ENCODE measurements around the gene DLG2.

DLG2 gene

GRCh38 chr11:83726316-83726715 is 1900.8 kb downstream of the DLG2 start:
- Mint-ChIP-seq H3K27ac (no peak overlapping the region), H3K36me3 (no peaks in the 10 kb centered on the region), H3K9me3 (no peaks in the 10 kb centered on the region), H3K27me3 (peaks cover 5% of the 10 kb centered on the region), H3K4me3 (no peak overlapping the region), H3K4me1 (peaks cover 20% of the 10 kb centered on the region)
- ATAC-seq (ENCODE audit: low read depth), result no peak
- DNase-seq (ENCODE audit: low spot score in 2 of 2), result no peak

- peaks cover 20% of the 10 kb centered on the region for H3K4me1 Mint-ChIP-seq
- H3K27me3 Mint-ChIP-seq, result peaks cover 3% of the 10 kb centered on the region
- no peaks in the 10 kb centered on the region for H3K9me3 Mint-ChIP-seq
- H3K4me3 Mint-ChIP-seq, result peak overlapping the region; percentile 55
- ATAC-seq (ENCODE audit: low read depth), result peak; percentile 61
- no peak overlapping the region for H3K27ac Mint-ChIP-seq
- no peak for DNase-seq (ENCODE audit: low spot score in 2 of 2)
- no peaks in the 10 kb centered on the region for H3K36me3 Mint-ChIP-seq
These were observed 1901.4 kb downstream of the DLG2 start for GRCh38 chr11:83725728-83726127.

DNA sequence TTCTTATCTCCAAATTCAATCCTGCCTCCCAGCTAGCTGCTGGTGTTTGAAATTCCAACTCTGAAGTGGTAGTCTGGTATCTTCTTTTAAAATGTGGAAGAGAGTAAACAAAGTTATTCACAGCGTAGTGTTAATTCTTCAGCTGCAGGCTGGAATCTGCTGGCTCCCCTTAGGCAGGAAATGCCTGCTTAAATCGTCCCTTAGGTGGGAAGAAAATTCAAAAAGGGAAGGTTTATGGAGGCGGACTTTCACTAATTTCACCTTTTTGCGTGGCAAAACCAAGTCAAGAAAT is 1901.9 kb downstream of the DLG2 start:
- H3K4me1 Mint-ChIP-seq, result peaks cover 20% of the 10 kb centered on the region
- H3K27me3 Mint-ChIP-seq, result peaks cover 3% of the 10 kb centered on the region
- ATAC-seq (ENCODE audit: low read depth) (no peak), DNase-seq (ENCODE audit: low spot score in 2 of 2) (no peak)
- no peaks in the 10 kb centered on the region for H3K9me3 Mint-ChIP-seq
- H3K36me3 Mint-ChIP-seq, result no peaks in the 10 kb centered on the region
- H3K4me3 Mint-ChIP-seq, result peak overlapping the region; percentile 39
- no peak overlapping the region for H3K27ac Mint-ChIP-seq

- H3K36me3 Mint-ChIP-seq, result no peaks in the 10 kb centered on the region
- H3K4me1 Mint-ChIP-seq, result peaks cover 20% of the 10 kb centered on the region
- H3K9me3 Mint-ChIP-seq, result no peaks in the 10 kb centered on the region
- peak overlapping the region; percentile 75 for H3K4me3 Mint-ChIP-seq
- peaks cover 3% of the 10 kb centered on the region for H3K27me3 Mint-ChIP-seq
- peak; percentile 68 for ATAC-seq (ENCODE audit: low read depth)
- peak overlapping the region; percentile 25 for H3K27ac Mint-ChIP-seq
- DNase-seq (ENCODE audit: low spot score in 2 of 2), result peak in 1 of 2 donors; percentile 14
These were observed 1903.1 kb downstream of the DLG2 start for GRCh38 chr11:83723999-83724398.

DNA sequence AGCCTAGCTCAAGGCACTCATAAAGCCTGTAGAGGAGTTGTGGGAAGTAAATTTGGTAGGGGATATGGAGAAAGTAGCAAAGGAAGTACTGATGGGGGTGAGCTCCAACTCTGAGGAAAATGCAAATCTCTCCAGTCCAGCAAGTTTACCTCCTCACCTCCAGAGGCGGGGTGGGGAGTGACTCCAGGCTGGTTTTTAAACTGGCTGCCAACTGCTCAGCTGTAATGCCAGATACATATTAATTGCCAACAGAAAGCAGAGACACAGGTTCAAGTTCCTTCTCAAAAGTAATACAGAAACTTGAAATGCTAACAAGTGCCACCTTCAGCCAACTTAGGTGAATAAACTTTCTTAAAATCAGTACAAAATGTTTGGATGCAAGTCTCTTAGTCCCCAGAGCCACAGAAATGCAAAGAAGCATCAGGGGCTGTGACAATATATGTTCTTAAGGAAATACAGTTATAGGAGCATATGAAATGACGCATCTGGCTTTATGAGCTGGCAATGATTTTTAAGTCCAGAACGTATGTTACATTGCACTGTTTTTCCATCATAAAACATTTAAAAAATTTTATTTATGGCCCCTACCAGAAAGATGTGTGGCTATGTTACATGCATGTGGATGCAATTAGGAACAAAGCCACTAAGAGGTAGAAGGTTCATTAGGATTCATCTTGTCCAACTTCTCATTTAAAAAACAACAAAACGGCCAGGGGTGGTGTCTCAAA is 1904.6 kb downstream of the DLG2 start:
- Mint-ChIP-seq H3K36me3 (no peaks in the 10 kb centered on the region), H3K4me3 (no peak overlapping the region), H3K27ac (no peak overlapping the region), H3K4me1 (peaks cover 20% of the 10 kb centered on the region), H3K27me3 (peaks cover 3% of the 10 kb centered on the region), H3K9me3 (no peaks in the 10 kb centered on the region)
- no peak for DNase-seq (ENCODE audit: low spot score in 2 of 2)
- ATAC-seq (ENCODE audit: low read depth), result no peak

DNA sequence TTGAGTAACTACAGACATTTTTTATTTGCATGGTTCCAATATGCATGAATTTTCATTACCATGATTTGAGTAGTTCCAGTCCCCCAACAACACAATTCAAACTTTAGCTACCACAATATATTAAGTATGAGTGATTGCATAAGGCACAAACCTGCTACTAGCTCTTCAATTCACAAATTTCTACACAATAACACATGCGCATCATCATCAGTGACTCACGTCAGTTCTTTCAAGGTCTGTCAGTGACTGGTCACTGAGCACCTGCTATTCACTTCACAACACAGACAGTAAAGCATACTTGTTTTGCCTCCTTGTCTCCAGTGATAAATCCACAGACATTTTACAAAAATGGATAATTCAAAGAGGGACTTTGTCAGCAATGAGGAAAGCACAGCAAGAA is 1905.9 kb downstream of the DLG2 start:
- no peak overlapping the region for H3K4me3 Mint-ChIP-seq
- no peaks in the 10 kb centered on the region for H3K36me3 Mint-ChIP-seq
- H3K9me3 Mint-ChIP-seq, result no peaks in the 10 kb centered on the region
- H3K27me3 Mint-ChIP-seq, result peaks cover 3% of the 10 kb centered on the region
- peaks cover 15% of the 10 kb centered on the region for H3K4me1 Mint-ChIP-seq
- DNase-seq (ENCODE audit: low spot score in 2 of 2), result no peak
- no peak for ATAC-seq (ENCODE audit: low read depth)
- H3K27ac Mint-ChIP-seq, result no peak overlapping the region

GRCh38 chr11:83720675-83721074 is 1906.5 kb downstream of the DLG2 start:
- H3K27ac Mint-ChIP-seq, result no peak overlapping the region
- peaks cover 3% of the 10 kb centered on the region for H3K27me3 Mint-ChIP-seq
- H3K4me3 Mint-ChIP-seq, result no peak overlapping the region
- DNase-seq (ENCODE audit: low spot score in 2 of 2), result no peak
- ATAC-seq (ENCODE audit: low read depth), result no peak
- no peaks in the 10 kb centered on the region for H3K36me3 Mint-ChIP-seq
- no peaks in the 10 kb centered on the region for H3K9me3 Mint-ChIP-seq
- peaks cover 14% of the 10 kb centered on the region for H3K4me1 Mint-ChIP-seq

DNA sequence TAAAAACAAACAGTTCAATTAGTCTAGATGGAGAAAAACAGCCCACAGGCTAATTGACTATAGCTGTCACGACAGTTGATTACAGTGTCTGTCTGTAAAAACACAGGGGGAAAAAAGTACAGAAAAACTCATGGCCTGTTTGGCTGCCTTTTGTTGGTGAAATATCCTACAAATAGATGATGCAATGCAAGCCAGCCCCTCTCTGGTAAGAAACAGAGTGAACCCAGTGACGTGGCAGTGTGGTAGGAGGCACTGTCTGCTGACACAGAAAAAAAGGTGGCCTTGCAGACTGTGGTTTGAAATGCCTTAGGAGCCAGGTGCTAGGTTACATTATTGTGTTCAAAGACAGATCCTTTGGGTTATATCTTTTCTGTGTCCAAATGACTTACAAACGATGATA is 1909.6 kb downstream of the DLG2 start:
- H3K27me3 Mint-ChIP-seq, result peaks cover 3% of the 10 kb centered on the region
- H3K27ac Mint-ChIP-seq, result no peak overlapping the region
- H3K36me3 Mint-ChIP-seq, result no peaks in the 10 kb centered on the region
- DNase-seq (ENCODE audit: low spot score in 2 of 2) (no peak), ATAC-seq (ENCODE audit: low read depth) (no peak)
- no peak overlapping the region for H3K4me3 Mint-ChIP-seq
- H3K9me3 Mint-ChIP-seq, result no peaks in the 10 kb centered on the region
- H3K4me1 Mint-ChIP-seq, result no peaks in the 10 kb centered on the region

DNA sequence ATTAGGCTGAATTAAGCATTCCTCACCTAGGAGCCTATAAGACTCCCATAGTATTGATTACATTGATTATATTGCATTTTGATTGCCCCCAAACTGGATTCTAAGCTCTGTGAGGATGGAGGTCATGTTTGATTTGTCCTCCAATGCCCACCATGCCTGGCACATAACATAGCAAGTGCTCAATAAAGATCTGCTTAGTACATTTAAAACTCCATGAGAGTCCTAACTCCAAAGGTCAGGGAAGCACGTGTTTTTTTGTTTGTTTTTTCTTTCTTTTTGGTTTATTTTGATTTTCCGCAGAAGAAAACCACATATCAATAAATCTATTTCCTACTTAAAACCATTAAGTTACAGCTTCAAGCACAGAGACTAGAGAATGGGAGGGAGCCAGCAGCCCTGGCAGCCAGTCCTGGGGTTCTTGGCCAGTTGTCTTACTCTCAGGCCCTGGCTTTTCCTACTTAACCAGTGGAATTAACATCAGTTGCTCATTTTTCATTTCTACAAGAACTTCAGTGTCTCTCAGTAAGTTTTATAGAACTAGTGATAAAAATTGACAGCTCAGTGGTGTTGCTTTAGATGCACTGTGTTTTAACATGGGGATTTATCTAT is 1911.1 kb downstream of the DLG2 start:
- no peak for ATAC-seq (ENCODE audit: low read depth)
- Mint-ChIP-seq H3K9me3 (no peaks in the 10 kb centered on the region), H3K4me1 (no peaks in the 10 kb centered on the region), H3K27ac (no peak overlapping the region), H3K36me3 (no peaks in the 10 kb centered on the region), H3K4me3 (no peak overlapping the region), H3K27me3 (peaks cover 8% of the 10 kb centered on the region)
- no peak for DNase-seq (ENCODE audit: low spot score in 2 of 2)

DNA sequence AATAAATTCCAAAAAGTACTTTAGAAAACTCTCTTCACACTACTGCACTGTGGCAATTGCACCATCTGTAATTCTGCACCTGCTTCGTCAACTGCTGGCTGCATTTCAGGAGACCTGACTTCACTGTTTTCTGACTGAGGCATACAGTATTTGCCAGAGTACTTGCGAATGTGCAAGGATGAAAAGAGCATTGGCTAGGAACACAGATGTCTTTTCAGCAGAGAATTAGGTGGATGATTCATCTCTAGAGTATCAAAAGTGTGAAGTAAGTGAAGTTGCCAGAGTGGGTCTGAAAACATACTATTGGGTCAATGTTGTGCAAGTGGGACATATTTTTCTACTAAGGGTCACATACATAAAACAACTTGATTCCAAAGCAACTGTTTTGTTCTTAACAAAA is 1913.4 kb downstream of the DLG2 start:
- ATAC-seq (ENCODE audit: low read depth) (no peak), DNase-seq (ENCODE audit: low spot score in 2 of 2) (no peak)
- Mint-ChIP-seq H3K4me1 (no peaks in the 10 kb centered on the region), H3K27me3 (peaks cover 10% of the 10 kb centered on the region), H3K4me3 (no peak overlapping the region), H3K36me3 (no peaks in the 10 kb centered on the region), H3K27ac (no peak overlapping the region), H3K9me3 (no peaks in the 10 kb centered on the region)

DNA sequence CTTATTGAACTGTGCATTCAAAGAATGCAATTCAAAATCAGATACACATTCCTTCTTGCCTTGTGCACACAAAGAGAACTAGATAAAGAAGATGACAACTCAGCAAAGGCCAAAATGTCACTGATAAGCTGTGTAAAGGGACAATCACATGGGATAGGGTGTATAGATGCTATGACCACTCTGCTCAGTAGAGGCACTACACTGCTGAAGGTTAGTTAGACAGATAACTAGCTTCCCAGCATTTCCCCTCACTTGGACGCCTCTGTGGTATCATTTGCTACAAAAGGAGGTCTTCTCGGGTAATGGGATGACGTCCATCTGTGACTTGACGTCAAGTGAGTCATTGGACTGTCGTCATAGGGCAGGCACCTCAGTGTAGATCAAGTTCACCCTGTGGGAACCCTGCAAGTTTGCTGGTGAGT is 1916.0 kb downstream of the DLG2 start:
- Mint-ChIP-seq H3K27ac (no peak overlapping the region), H3K27me3 (peaks cover 10% of the 10 kb centered on the region), H3K9me3 (no peaks in the 10 kb centered on the region), H3K36me3 (no peaks in the 10 kb centered on the region), H3K4me3 (no peak overlapping the region), H3K4me1 (no peaks in the 10 kb centered on the region)
- no peak for ATAC-seq (ENCODE audit: low read depth)
- DNase-seq (ENCODE audit: low spot score in 2 of 2), result no peak

DNA sequence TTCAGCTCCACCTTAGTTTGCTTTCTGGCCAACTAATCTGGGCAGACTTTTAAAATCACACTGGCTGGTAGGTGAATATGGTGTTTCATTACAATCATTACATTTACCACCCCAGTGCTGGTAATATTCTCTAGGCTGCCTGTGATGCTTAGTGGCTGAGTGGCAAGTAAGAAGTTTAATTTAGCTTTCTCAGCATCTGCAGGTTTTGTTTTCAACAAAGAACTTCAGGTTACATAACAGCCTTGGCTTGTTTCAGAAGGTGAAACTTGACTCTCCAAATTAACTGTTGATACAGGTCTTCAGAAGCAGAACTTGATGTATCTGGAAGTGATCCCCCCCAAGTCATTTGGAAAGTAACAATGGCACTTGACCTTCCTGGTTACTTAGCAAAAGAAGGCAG is 1917.7 kb downstream of the DLG2 start:
- Mint-ChIP-seq H3K27ac (no peak overlapping the region), H3K36me3 (no peaks in the 10 kb centered on the region)

DNA sequence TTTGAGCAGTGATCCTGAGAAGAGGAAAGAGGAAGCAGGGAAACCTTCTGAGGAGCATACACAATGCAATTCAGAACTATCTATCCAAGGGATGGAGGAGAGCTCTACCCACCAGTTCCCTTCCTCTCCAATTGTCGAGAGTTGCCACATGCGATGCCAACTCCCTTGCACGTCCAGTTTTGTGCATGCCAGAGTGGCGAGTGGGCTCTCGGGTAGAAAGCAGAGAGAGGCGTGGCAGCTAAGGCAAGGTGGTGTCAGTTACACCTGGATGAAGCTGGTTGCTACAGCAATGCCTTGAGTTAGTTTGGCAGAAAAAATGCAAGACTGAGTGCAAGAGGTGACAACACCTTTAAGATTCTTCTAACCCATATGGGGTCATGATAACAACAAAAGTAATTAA is 1920.6 kb downstream of the DLG2 start:
- H3K27ac Mint-ChIP-seq, result no peak overlapping the region
- H3K4me3 Mint-ChIP-seq, result no peak overlapping the region
- peaks cover 3% of the 10 kb centered on the region for H3K27me3 Mint-ChIP-seq
- no peaks in the 10 kb centered on the region for H3K4me1 Mint-ChIP-seq
- H3K36me3 Mint-ChIP-seq, result no peaks in the 10 kb centered on the region
- ATAC-seq (ENCODE audit: low read depth), result no peak
- no peaks in the 10 kb centered on the region for H3K9me3 Mint-ChIP-seq
- DNase-seq (ENCODE audit: low spot score in 2 of 2), result no peak

More for the DNA sequence above, 1917.7 kb downstream of the DLG2 start:
- DNase-seq (ENCODE audit: low spot score in 2 of 2) (no peak), ATAC-seq (ENCODE audit: low read depth) (no peak)
- Mint-ChIP-seq H3K9me3 (no peaks in the 10 kb centered on the region), H3K4me1 (no peaks in the 10 kb centered on the region), H3K4me3 (no peak overlapping the region), H3K27me3 (peaks cover 10% of the 10 kb centered on the region)

DNA sequence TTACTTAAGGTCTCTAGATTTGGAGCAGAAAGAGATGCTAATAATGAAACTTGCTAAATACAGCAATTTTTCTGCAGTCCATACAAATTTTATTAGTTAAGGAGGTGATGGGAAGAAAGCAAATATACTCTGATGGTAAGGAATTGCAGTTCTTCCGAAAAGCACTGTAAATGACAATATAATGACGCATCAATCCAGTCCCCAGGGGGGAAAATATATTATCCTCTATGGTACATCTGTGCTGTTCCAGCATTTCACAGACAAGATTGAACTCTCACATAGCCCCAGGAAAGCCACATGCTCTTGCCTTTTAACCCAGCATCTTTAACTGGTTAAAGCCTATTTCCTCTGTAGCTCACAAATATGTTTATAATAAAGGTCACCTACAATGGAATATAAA is 1924.3 kb downstream of the DLG2 start:
- H3K27me3 Mint-ChIP-seq, result peaks cover 6% of the 10 kb centered on the region
- DNase-seq (ENCODE audit: low spot score in 2 of 2), result no peak
- no peaks in the 10 kb centered on the region for H3K36me3 Mint-ChIP-seq
- H3K4me3 Mint-ChIP-seq, result no peak overlapping the region
- ATAC-seq (ENCODE audit: low read depth), result no peak
- H3K4me1 Mint-ChIP-seq, result no peaks in the 10 kb centered on the region
- H3K27ac Mint-ChIP-seq, result no peak overlapping the region
- no peaks in the 10 kb centered on the region for H3K9me3 Mint-ChIP-seq

GRCh38 chr11:83697518-83697917 is 1929.6 kb downstream of the DLG2 start:
- no peak for DNase-seq (ENCODE audit: low spot score in 2 of 2)

More at GRCh38 chr11:83697518-83697917, 1929.6 kb downstream of the DLG2 start:
- Mint-ChIP-seq H3K27me3 (peaks cover 6% of the 10 kb centered on the region), H3K4me3 (no peak overlapping the region), H3K4me1 (no peaks in the 10 kb centered on the region), H3K36me3 (no peaks in the 10 kb centered on the region), H3K9me3 (no peaks in the 10 kb centered on the region), H3K27ac (no peak overlapping the region)
- ATAC-seq (ENCODE audit: low read depth), result no peak

Measured in memory B cell (primary cell).